HCT116 (cell line): ENCODE data around the gene GCK. TPM values are rescaled to one million over a fixed set of nuclear protein-coding genes. Genes with fewer than 3 reads are reported as not detected.

Experiments
- ATAC-seq: fragments of 200-7000 bp; cut with Tn5 transposase; 2 replicates; pipeline ENCODE4 v1.9.1; 2020; ENCODE audit warnings: mild to moderate bottlenecking, moderate library complexity
- BruUV-seq: library from RNA; stranded (reverse); fragments of 400-500 nt; replicated peaks from 2 replicates; lab custom pipeline; 2021; lab: Mats Ljungman, UMichigan
- CTCF ChIA-PET: fragments of 300-600 bp; sonication (Branson Sonifier 250); formaldehyde crosslinking; loops from one replicate; lab custom pipeline; 2021; ENCODE audit warnings: antibody characterized with exemption; lab: Charles Lee
- POLR2A ChIA-PET: fragments of 300-600, 350-600 bp; sonication (Branson Sonifier 250); formaldehyde crosslinking; loops from one replicate; lab custom pipeline; 2021; ENCODE audit warnings: antibody characterized with exemption; lab: Charles Lee
- RAD21 ChIA-PET, 2 experiments: fragments of 300-600 bp; sonication (Branson Sonifier 250); formaldehyde crosslinking; loops; one replicate each; lab custom pipeline; 2023; ENCODE audit warnings: low total read pairs in 2 of 2; ENCODE audit not compliant: uncharacterized antibody in 2 of 2, unreplicated experiment in 2 of 2, low non-redundant PET in 1 of 2; lab: Charles Lee
- DNase-seq: peaks from one replicate; pipeline ENCODE4 v3.0.0-alpha.2; 2010; ENCODE audit warnings: low read depth, low spot score
- H2AFZ ChIP-seq: fragments of 200-600 bp; shearing (Covaris generic), sonication (generic); 2 replicates; pipeline ENCODE4 v1.6.1; 2017; ENCODE audit warnings: low read depth, mixed run types, mixed read lengths, antibody characterized with exemption, low read length; ENCODE audit not compliant: poor library complexity, severe bottlenecking
- H3K27ac ChIP-seq: 2 replicates; pipeline ENCODE4 v1.5.1; 2012; ENCODE audit warnings: low read depth, low read length
- H3K27me3 ChIP-seq: fragments of 200-600 bp; sonication (generic); 2 replicates; pipeline ENCODE4 v1.6.1; 2016; ENCODE audit warnings: mixed run types, low read length, mixed read lengths; ENCODE audit not compliant: insufficient read depth
- H3K36me3 ChIP-seq, 2 experiments: fragments of 200-500 bp in 1 of 2; fragments of 200-600 bp in 1 of 2; sonication (Bioruptor generic) in 1 of 2; sonication (generic) in 1 of 2; 2 replicates each; pipeline versions ENCODE4 v1.5.1 to v1.6.1; 2014 to 2016; ENCODE audit warnings: low read length in 2 of 2, inconsistent platforms in 1 of 2, mixed read lengths in 1 of 2, mixed run types in 1 of 2; ENCODE audit not compliant: insufficient read depth in 2 of 2, control insufficient read depth in 1 of 2
- H3K4me1 ChIP-seq, 2 experiments: fragments of 200-600 bp in 1 of 2; sonication (generic) in 1 of 2; 2 replicates each; pipeline versions ENCODE4 v1.5.1 to v1.6.1; 2012 to 2017; ENCODE audit warnings: low read length in 2 of 2, inconsistent platforms in 1 of 2, mild to moderate bottlenecking in 1 of 2, mixed read lengths in 1 of 2, mixed run types in 1 of 2, moderate library complexity in 1 of 2; ENCODE audit not compliant: insufficient read depth in 2 of 2, control insufficient read depth in 1 of 2
- H3K4me2 ChIP-seq: fragments of 200-600 bp; sonication (generic); 2 replicates; pipeline ENCODE4 v1.6.1; 2017; ENCODE audit warnings: mixed run types, low read length, mixed read lengths
- H3K4me3 ChIP-seq, 2 experiments: fragments of 200-600 bp in 1 of 2; sonication (generic) in 1 of 2; replicated peaks in 1 of 2; 2 replicates each; pipeline ENCODE4 v1.5.1; 2011 to 2016; ENCODE audit warnings: low read length in 2 of 2, control low read depth in 1 of 2, low read depth in 1 of 2, mild to moderate bottlenecking in 1 of 2, mixed read lengths in 1 of 2, mixed run types in 1 of 2
- H3K79me2 ChIP-seq: fragments of 200-600 bp; sonication (generic); 2 replicates; pipeline ENCODE4 v1.6.1; 2017; ENCODE audit warnings: mild to moderate bottlenecking, mixed run types, low read length, moderate library complexity, mixed read lengths; ENCODE audit not compliant: insufficient read depth
- H3K9ac ChIP-seq: fragments of 200-600 bp; sonication (generic); 2 replicates; pipeline ENCODE4 v1.6.1; 2016; ENCODE audit warnings: low read length, mixed read lengths
- H3K9me2 ChIP-seq: fragments of 200-600 bp; sonication (generic), shearing (Covaris generic); 2 replicates; pipeline ENCODE4 v1.6.1; 2017; ENCODE audit warnings: mixed run types, mild to moderate bottlenecking, moderate library complexity; ENCODE audit not compliant: insufficient read depth
- H3K9me3 ChIP-seq, 2 experiments: fragments of 200-500 bp in 1 of 2; fragments of 200-600 bp in 1 of 2; sonication (Bioruptor generic) in 1 of 2; sonication (generic) in 1 of 2; 2 replicates each; pipeline ENCODE4 v1.6.1; 2014 to 2017; ENCODE audit warnings: low read length in 2 of 2, mixed read lengths in 2 of 2, inconsistent platforms in 1 of 2, low read depth in 1 of 2, mild to moderate bottlenecking in 1 of 2, mixed run types in 1 of 2, moderate library complexity in 1 of 2; ENCODE audit not compliant: control insufficient read depth in 1 of 2, insufficient read depth in 1 of 2
- H4K20me1 ChIP-seq: fragments of 200-600 bp; sonication (generic), shearing (Covaris generic); 2 replicates; pipeline ENCODE4 v1.6.1; 2017; ENCODE audit warnings: mixed run types, mild to moderate bottlenecking, moderate library complexity; ENCODE audit not compliant: insufficient read depth
- CEBPB ChIP-seq: IDR thresholded peaks from 2 replicates; pipeline ENCODE4 v1.6.1; 2012; ENCODE audit warnings: low read depth
- EGR1 ChIP-seq: IDR thresholded peaks from 2 replicates; pipeline ENCODE4 v1.6.1; 2012; ENCODE audit warnings: low read depth
- EZH2 ChIP-seq: fragments of 200-600 bp; sonication (generic); IDR thresholded peaks from 2 replicates; pipeline ENCODE4 v1.6.1; 2017; ENCODE audit warnings: antibody characterized with exemption, mixed run types
- POLR2A ChIP-seq: IDR thresholded peaks from 2 replicates; pipeline ENCODE4 v1.7.0; 2011; ENCODE audit warnings: borderline replicate concordance; ENCODE audit not compliant: insufficient read depth, insufficient read length; ENCODE audit errors: extremely low read depth
- SP1 ChIP-seq: IDR thresholded peaks from 2 replicates; pipeline ENCODE4 v1.6.1; 2012; ENCODE audit warnings: low read depth
- ZFX ChIP-seq: fragments of 450-650 bp; IDR thresholded peaks from 2 replicates; pipeline ENCODE4 v1.6.1; 2017
- intact Hi-C: fragments of 100-400 bp; cut with micrococcal nuclease; formaldehyde crosslinking; loops from 2 replicates; pipeline ENCODE4 v1.10.0; 2022
- total RNA-seq: library from RNA; stranded (reverse); gene quantifications from one replicate; pipeline ENCODE4 v1.2.1, GENCODE V29; 2021; ENCODE audit not compliant: unreplicated experiment
- TF ChIP-seq, protein P1 (sequence below): IDR thresholded peaks from 2 replicates; pipeline ENCODE4 v1.6.1; 2011; ENCODE audit warnings: mild to moderate bottlenecking, low read length, moderate library complexity; ENCODE audit not compliant: insufficient replicate concordance; ENCODE audit errors: extremely low read depth
- TF ChIP-seq, protein P2 (sequence below): IDR thresholded peaks from 2 replicates; pipeline ENCODE4 v1.6.1; 2012
- TF ChIP-seq, protein P3 (sequence below): IDR thresholded peaks from 2 replicates; pipeline ENCODE4 v1.6.1; 2012

Gene GCK
- total RNA-seq, 1 experiment from 2014 or later, result 0.34 TPM

DNA sequence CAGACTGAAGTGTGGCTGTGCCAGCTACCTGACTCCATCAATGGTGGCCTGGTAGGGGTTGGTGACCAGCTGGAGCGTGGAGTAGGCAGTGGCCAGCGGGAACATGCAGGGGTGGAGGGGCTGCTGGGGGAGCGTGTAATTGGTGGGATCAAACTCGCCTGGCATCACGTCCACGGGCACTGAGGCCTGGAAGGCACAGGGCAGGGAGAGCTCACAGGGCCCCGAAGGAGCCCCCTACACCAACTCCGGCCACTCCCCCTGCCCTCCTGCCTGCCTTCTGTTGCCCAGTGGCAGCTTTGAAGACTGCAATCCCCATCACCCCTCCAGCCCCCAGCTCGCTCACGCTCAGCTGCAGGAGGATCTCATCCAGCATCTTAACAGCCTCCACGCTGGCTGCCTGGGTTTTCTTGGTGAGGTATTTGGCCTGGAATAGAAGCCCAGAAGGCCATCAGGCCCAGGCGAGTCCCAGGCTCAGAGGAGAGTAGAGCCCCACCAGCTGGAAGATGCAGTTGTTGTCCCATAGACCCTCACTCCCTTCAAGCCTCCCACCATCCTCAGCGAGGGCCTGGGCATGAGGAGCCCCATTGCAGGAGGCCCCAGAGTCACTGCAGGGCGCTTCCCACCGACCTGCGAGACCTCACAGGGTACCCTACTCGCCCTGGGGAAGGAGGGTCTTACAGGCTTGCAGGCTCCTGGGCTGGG is 73.0 kb downstream of the GCK start:
- Histone ChIP-seq H3K79me2 (peaks cover 27% of the 10 kb centered on the region), H3K9ac (no peak overlapping the region), H3K36me3 (peaks cover 31 to 32% of the 10 kb centered on the region in 2 experiments), H3K4me2 (no peak overlapping the region), H2AFZ (no peak overlapping the region), H3K4me3 (no peak overlapping the region), H4K20me1 (no peaks in the 10 kb centered on the region), H3K27ac (no peak overlapping the region), H3K27me3 (no peaks in the 10 kb centered on the region), H3K9me2 (no peaks in the 10 kb centered on the region), H3K4me1 (no peaks in the 10 kb centered on the region), H3K9me3 (no peaks in the 10 kb centered on the region)
- ATAC-seq (no peak), DNase-seq (no peak)
- ChIA-PET POLR2A (no interaction called here), RAD21 (no interaction called here), CTCF (no interaction called here)
- TF ChIP-seq POLR2A (no peak), CEBPB (no peak), SP1 (no peak), ZFX (no peak), EZH2 (no peak), EGR1 (no peak)
- TF ChIP-seq, protein P1, sequence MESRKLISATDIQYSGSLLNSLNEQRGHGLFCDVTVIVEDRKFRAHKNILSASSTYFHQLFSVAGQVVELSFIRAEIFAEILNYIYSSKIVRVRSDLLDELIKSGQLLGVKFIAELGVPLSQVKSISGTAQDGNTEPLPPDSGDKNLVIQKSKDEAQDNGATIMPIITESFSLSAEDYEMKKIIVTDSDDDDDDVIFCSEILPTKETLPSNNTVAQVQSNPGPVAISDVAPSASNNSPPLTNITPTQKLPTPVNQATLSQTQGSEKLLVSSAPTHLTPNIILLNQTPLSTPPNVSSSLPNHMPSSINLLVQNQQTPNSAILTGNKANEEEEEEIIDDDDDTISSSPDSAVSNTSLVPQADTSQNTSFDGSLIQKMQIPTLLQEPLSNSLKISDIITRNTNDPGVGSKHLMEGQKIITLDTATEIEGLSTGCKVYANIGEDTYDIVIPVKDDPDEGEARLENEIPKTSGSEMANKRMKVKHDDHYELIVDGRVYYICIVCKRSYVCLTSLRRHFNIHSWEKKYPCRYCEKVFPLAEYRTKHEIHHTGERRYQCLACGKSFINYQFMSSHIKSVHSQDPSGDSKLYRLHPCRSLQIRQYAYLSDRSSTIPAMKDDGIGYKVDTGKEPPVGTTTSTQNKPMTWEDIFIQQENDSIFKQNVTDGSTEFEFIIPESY, result no peak
- TF ChIP-seq, protein P2, sequence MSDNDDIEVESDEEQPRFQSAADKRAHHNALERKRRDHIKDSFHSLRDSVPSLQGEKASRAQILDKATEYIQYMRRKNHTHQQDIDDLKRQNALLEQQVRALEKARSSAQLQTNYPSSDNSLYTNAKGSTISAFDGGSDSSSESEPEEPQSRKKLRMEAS, result no peak
- TF ChIP-seq, protein P3, sequence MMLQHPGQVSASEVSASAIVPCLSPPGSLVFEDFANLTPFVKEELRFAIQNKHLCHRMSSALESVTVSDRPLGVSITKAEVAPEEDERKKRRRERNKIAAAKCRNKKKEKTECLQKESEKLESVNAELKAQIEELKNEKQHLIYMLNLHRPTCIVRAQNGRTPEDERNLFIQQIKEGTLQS, result no peak
- BruUV-seq, result no TSS peak
- intact Hi-C loops, result no loop called here
